ENCODE measurements around the gene SNRPD1. TPM values are rescaled to one million over a fixed set of nuclear protein-coding genes. Genes with fewer than 3 reads are reported as not detected.

SNRPD1 gene
- total and polyA plus RNA-seq, 9 of the 15 experiments (the other 6 are each of a cell fraction or from before 2014, with no cell fraction given) = 186 to 1,063 (median 313) TPM

DNA sequence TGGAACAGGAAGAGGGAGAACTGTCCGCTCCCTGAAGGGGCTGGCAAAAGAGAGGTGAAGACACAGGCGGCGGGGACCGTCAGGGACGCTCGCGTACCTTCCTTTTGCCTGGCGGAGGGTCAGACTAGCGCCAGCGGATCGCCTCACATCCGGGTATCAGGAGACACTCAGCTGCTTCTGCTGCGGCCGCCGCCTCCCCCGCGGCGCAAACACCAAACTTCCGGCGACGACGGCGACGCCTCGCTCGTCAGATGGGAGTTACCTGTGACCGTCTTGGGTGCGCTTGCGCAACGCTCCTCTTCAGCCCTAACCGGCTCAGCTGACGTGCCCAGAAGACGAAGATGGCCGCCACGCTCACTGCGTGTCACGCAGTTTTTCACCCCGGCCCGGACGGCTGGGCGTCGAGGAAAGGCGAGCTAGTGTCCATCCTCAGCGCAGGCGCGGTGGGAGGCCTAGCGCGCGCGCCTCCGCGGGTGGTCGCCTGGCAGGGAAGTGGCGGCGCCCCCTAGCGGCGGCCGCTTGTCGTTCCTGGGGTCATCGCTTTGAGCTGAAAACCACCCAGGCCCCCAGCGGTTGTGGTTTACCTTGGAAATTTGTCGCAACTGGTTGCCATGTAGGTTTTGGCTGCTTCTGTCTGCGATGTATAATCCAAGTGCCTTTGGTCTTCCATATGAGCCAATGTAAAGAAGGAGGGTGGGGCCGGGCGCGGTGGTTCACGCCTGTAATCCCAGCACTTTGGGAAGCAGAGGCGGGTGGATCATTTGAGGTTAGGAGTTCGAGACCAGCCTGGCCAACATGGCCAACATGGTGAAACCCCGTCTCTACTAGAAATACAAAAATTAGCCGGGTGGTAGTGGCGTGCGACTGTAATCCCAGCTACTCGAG is 11.3 kb upstream of the SNRPD1 start, which contains the start of gene ESCO1 (continued):
- TF ChIP-seq, protein P1, sequence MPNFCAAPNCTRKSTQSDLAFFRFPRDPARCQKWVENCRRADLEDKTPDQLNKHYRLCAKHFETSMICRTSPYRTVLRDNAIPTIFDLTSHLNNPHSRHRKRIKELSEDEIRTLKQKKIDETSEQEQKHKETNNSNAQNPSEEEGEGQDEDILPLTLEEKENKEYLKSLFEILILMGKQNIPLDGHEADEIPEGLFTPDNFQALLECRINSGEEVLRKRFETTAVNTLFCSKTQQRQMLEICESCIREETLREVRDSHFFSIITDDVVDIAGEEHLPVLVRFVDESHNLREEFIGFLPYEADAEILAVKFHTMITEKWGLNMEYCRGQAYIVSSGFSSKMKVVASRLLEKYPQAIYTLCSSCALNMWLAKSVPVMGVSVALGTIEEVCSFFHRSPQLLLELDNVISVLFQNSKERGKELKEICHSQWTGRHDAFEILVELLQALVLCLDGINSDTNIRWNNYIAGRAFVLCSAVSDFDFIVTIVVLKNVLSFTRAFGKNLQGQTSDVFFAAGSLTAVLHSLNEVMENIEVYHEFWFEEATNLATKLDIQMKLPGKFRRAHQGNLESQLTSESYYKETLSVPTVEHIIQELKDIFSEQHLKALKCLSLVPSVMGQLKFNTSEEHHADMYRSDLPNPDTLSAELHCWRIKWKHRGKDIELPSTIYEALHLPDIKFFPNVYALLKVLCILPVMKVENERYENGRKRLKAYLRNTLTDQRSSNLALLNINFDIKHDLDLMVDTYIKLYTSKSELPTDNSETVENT (CRISPR knock-in tag; IDR thresholded peaks at IDR 0.05) = peak; percentile 20; the same call in 1 of the 2 replicates
- TF ChIP-seq RBM34 (IDR thresholded peaks at IDR 0.05; ENCODE audit: borderline replicate concordance, insufficient read depth, low read length) (no peak), REST (IDR thresholded peaks at IDR 0.05; ENCODE audit: borderline replicate concordance) (peak; percentile 44; the same call in 1 of the 2 replicates), REST (CRISPR knock-in tag; IDR thresholded peaks at IDR 0.05; ENCODE audit: low read depth) (no peak; the same call in 1 of the 2 replicates), FOSL1 (tag; conservative IDR thresholded peaks at IDR 0.05) (no peak), MTA1 (IDR thresholded peaks at IDR 0.05; ENCODE audit: borderline replicate concordance) (peak; percentile 89), CREM (IDR thresholded peaks at IDR 0.05; ENCODE audit: low read depth) (peak; percentile 96), PHF8 (IDR thresholded peaks at IDR 0.05; ENCODE audit: borderline replicate concordance, low read length) (peak; percentile 92), CCNT2 (IDR thresholded peaks at IDR 0.05; ENCODE audit: borderline replicate concordance, extremely low read depth, insufficient read length, low read depth, low read length) (peak; percentile 78), ARID1B (IDR thresholded peaks at IDR 0.05) (0 out of 2 replicates have a peak, but pooled peaks have one; percentile 39), ADNP (tag; IDR thresholded peaks at IDR 0.05) (peak; percentile 88), ZEB2 (IDR thresholded peaks at IDR 0.05) (0 out of 2 replicates have a peak, but pooled peaks have one; percentile 60), NR2C2 (CRISPR knock-in tag; IDR thresholded peaks at IDR 0.05) (peak; percentile 6; the same call in 1 of the 2 replicates), NR2C2 (tag; IDR thresholded peaks at IDR 0.05) (peak; percentile 94), IFI16 (CRISPR knock-in tag; IDR thresholded peaks at IDR 0.05) (no peak), DACH1 (IDR thresholded peaks at IDR 0.05; ENCODE audit: partially characterized antibody) (peak; percentile 96), TAF15 (IDR thresholded peaks at IDR 0.05; ENCODE audit: low read depth, low read length) (no peak)

Measured in K562 (cell line).